Epithelial cell of proximal tubule (primary cell): ENCODE results near the gene ZNF469. TPM values are rescaled to one million over a fixed set of nuclear protein-coding genes. Genes with fewer than 3 reads are reported as not detected.

Source experiments
- DNase-seq: peaks from one replicate; pipeline ENCODE4 v3.0.0-alpha.2; 2011; ENCODE audit warnings: low read depth
- H3K4me3 ChIP-seq: 2 replicates; pipeline ENCODE4 v1.5.1; 2011; ENCODE audit warnings: low read depth, mild to moderate bottlenecking, low read length
- total RNA-seq: library from RNA; depleted of rRNA; stranded (reverse); fragments of >200 nt; gene quantifications from 2 replicates; pipeline ENCODE4 v1.2.3, GENCODE V29; 2015
- TF ChIP-seq, protein P1 (sequence below): conservative IDR thresholded peaks from 2 replicates; pipeline ENCODE4 v1.5.1; 2012; ENCODE audit warnings: low read depth, mild to moderate bottlenecking, low read length

ZNF469 gene
- total RNA-seq, 1 donor from 2014 or later, result 2.2 TPM

DNA sequence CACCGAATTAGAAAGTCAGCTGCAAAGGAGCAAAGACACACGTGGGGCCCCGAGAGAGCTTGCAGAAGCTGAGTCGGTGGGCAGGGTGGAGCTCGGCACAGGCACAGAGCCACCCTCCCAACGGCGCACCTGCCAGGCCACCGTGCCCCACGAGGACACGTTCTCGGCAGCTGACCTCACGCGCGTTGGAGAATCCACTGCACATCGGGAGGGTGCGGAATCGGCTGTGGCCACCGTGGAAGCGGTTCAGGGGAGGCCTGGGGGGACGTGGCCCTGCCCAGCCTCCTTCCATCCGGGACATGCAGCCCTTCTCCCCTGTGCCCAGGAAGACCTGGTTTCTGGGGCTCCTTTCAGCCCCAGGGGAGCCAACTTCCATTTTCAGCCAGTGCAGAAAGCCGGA lies 49.4 kb downstream of the ZNF469 start:
- no peak overlapping the region for H3K4me3 ChIP-seq
- TF ChIP-seq, protein P1, sequence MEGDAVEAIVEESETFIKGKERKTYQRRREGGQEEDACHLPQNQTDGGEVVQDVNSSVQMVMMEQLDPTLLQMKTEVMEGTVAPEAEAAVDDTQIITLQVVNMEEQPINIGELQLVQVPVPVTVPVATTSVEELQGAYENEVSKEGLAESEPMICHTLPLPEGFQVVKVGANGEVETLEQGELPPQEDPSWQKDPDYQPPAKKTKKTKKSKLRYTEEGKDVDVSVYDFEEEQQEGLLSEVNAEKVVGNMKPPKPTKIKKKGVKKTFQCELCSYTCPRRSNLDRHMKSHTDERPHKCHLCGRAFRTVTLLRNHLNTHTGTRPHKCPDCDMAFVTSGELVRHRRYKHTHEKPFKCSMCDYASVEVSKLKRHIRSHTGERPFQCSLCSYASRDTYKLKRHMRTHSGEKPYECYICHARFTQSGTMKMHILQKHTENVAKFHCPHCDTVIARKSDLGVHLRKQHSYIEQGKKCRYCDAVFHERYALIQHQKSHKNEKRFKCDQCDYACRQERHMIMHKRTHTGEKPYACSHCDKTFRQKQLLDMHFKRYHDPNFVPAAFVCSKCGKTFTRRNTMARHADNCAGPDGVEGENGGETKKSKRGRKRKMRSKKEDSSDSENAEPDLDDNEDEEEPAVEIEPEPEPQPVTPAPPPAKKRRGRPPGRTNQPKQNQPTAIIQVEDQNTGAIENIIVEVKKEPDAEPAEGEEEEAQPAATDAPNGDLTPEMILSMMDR, result no peak
- DNase-seq, result no peak

Other genes starting within 250 kb of the ZNF469 start
- gene ZFPM1, start 70.3 kb downstream of the ZNF469 start, total RNA-seq, result 2.1 and 5.7 TPM in 2 replicates
- 18.3 and 19.2 TPM in 2 replicates for gene ZC3H18, start 187.4 kb downstream of the ZNF469 start, total RNA-seq